SK-N-SH (cell line): ENCODE data around the gene TMEM144. TPM values are rescaled to one million over a fixed set of nuclear protein-coding genes. Genes with fewer than 3 reads are reported as not detected.

ENCODE experiments used
- CTCF ChIA-PET: fragments of 300-600, 350-600 bp; formaldehyde crosslinking; extraction: SDS; loops from one replicate; lab custom pipeline; 2021; lab: Yijun Ruan, JAX
- POLR2A ChIA-PET: fragments of 350-600 bp; sonication (Branson Sonifier 250); formaldehyde crosslinking; extraction: SDS; loops from one replicate; lab custom pipeline; 2020; ENCODE audit warnings: antibody characterized with exemption, inconsistent platforms; lab: Yijun Ruan, JAX
- DNase-seq: peaks from one replicate; pipeline ENCODE4 v3.0.0; 2012
- H2AFZ ChIP-seq: fragments of 200-600 bp; sonication (generic); 2 replicates; pipeline ENCODE4 v1.8.1; 2016; ENCODE audit warnings: antibody characterized with exemption, mild to moderate bottlenecking, low read depth
- H3F3A ChIP-seq: fragments of 200-600 bp; sonication (generic); replicated peaks from 2 replicates; pipeline ENCODE3; 2016; ENCODE audit warnings: antibody characterized with exemption, mild to moderate bottlenecking; ENCODE audit not compliant: insufficient read depth
- H3K27ac ChIP-seq, 2 experiments: fragments of 200-500 bp in 1 of 2; fragments of 200-600 bp in 1 of 2; sonication (Bioruptor generic) in 1 of 2; sonication (generic), shearing (Covaris generic) in 1 of 2; 2 replicates each; pipeline versions ENCODE4 v1.5.1 to v1.6.1; 2014 to 2016; ENCODE audit warnings: low read depth in 2 of 2, inconsistent platforms in 1 of 2, low read length in 1 of 2, mild to moderate bottlenecking in 1 of 2, mixed read lengths in 1 of 2
- H3K27me3 ChIP-seq: fragments of 200-600 bp; sonication (generic), shearing (Covaris generic); 2 replicates; pipeline ENCODE4 v1.6.1; 2016; ENCODE audit warnings: mixed run types; ENCODE audit not compliant: insufficient read depth
- H3K36me3 ChIP-seq, 2 experiments: fragments of 200-500 bp in 1 of 2; fragments of 200-600 bp in 1 of 2; sonication (Bioruptor generic) in 1 of 2; sonication (generic) in 1 of 2; replicated peaks in 1 of 2; 2 replicates each; pipeline versions ENCODE3 to v1.5.1; 2014 to 2016; ENCODE audit warnings: low read length in 1 of 2, mild to moderate bottlenecking in 1 of 2; ENCODE audit not compliant: insufficient read depth in 2 of 2, control insufficient read depth in 1 of 2
- H3K4me1 ChIP-seq, 2 experiments: fragments of 200-500 bp in 1 of 2; fragments of 200-600 bp in 1 of 2; sonication (Bioruptor generic) in 1 of 2; sonication (generic), shearing (Covaris generic) in 1 of 2; 2 replicates each; pipeline versions ENCODE4 v1.5.1 to v1.6.1; 2014 to 2016; ENCODE audit warnings: low read depth in 1 of 2, low read length in 1 of 2, mixed run types in 1 of 2; ENCODE audit not compliant: insufficient read depth in 2 of 2, control insufficient read depth in 1 of 2
- H3K4me2 ChIP-seq: fragments of 200-600 bp; sonication (generic), shearing (Covaris generic); 2 replicates; pipeline ENCODE4 v1.6.1; 2017; ENCODE audit warnings: mixed run types
- H3K4me3 ChIP-seq, 2 experiments: fragments of 200-500 bp in 1 of 2; fragments of 200-600 bp in 1 of 2; sonication (Bioruptor generic) in 1 of 2; sonication (generic), shearing (Covaris generic) in 1 of 2; 2 replicates each; pipeline versions ENCODE4 v1.5.1 to v1.8.1; 2014 to 2016; ENCODE audit warnings: low read depth in 2 of 2, inconsistent platforms in 1 of 2, low read length in 1 of 2, mild to moderate bottlenecking in 1 of 2, mixed read lengths in 1 of 2, moderate library complexity in 1 of 2
- H3K79me2 ChIP-seq: fragments of 200-600 bp; sonication (generic); 2 replicates; pipeline ENCODE4 v1.8.1; 2017; ENCODE audit warnings: mild to moderate bottlenecking; ENCODE audit not compliant: insufficient read depth
- H3K9ac ChIP-seq: fragments of 200-600 bp; sonication (generic); 2 replicates; pipeline ENCODE4 v1.6.1; 2017; ENCODE audit warnings: mixed run types
- H3K9me2 ChIP-seq: fragments of 200-600 bp; sonication (generic); 2 replicates; pipeline ENCODE4 v1.6.1; 2017; ENCODE audit warnings: mixed run types
- H3K9me3 ChIP-seq: fragments of 200-600 bp; sonication (generic); 2 replicates; pipeline ENCODE4 v1.6.1; 2017; ENCODE audit warnings: mixed run types, mild to moderate bottlenecking, moderate library complexity
- H4K20me1 ChIP-seq: fragments of 200-600 bp; sonication (generic); 2 replicates; pipeline ENCODE4 v1.6.1; 2017; ENCODE audit warnings: mild to moderate bottlenecking, mixed run types; ENCODE audit not compliant: insufficient read depth
- EP300 ChIP-seq, 2 experiments: IDR thresholded peaks; 2 replicates each; pipeline versions ENCODE4 v1.4.0 to v1.6.1; 2012; ENCODE audit warnings: borderline replicate concordance in 1 of 2, low read depth in 1 of 2, low read length in 1 of 2
- EZH2phosphoT487 ChIP-seq: fragments of 200-600 bp; sonication (generic); IDR thresholded peaks from 2 replicates; pipeline ENCODE4 v1.6.1; 2017; ENCODE audit warnings: low read depth, mixed run types, mild to moderate bottlenecking, antibody characterized with exemption, moderate library complexity, borderline replicate concordance
- FOXJ3 ChIP-seq: sonication (generic); formaldehyde crosslinking; IDR thresholded peaks from 2 replicates; pipeline ENCODE4 v1.5.1; 2020; ENCODE audit warnings: mild to moderate bottlenecking, missing genetic modification reagents
- GATA2 ChIP-seq: sonication (generic); formaldehyde crosslinking; IDR thresholded peaks from 2 replicates; pipeline ENCODE4 v1.5.0; 2020; ENCODE audit warnings: mild to moderate bottlenecking, missing genetic modification reagents
- JUND ChIP-seq: IDR thresholded peaks from 2 replicates; pipeline ENCODE4 v1.4.0; 2012
- MAX ChIP-seq: IDR thresholded peaks from 2 replicates; pipeline ENCODE4 v1.4.0; 2012; ENCODE audit warnings: low read depth
- MEF2A ChIP-seq: IDR thresholded peaks from 2 replicates; pipeline ENCODE4 v1.4.0; 2012; ENCODE audit warnings: low read depth, borderline replicate concordance
- MXI1 ChIP-seq: IDR thresholded peaks from 2 replicates; pipeline ENCODE4 v1.6.1; 2012; ENCODE audit warnings: mild to moderate bottlenecking, low read depth, low read length, improper control_type of control experiment
- NFIC ChIP-seq: IDR thresholded peaks from 2 replicates; pipeline ENCODE4 v1.4.0; 2012; ENCODE audit warnings: borderline replicate concordance
- NRF1 ChIP-seq: IDR thresholded peaks from 2 replicates; pipeline ENCODE4 v1.6.1; 2012; ENCODE audit warnings: low read depth, mild to moderate bottlenecking, low read length
- PBX3 ChIP-seq: IDR thresholded peaks from 2 replicates; pipeline ENCODE4; 2012
- POLR2AphosphoS5 ChIP-seq: IDR thresholded peaks from 2 replicates; pipeline ENCODE4 v1.6.1; 2012; ENCODE audit warnings: low read depth, low read length
- RAD21 ChIP-seq: IDR thresholded peaks from 2 replicates; pipeline ENCODE4 v1.6.1; 2012; ENCODE audit warnings: mild to moderate bottlenecking, low read length
- RCOR1 ChIP-seq: fragments of 150-350 bp; IDR thresholded peaks from 2 replicates; pipeline ENCODE4 v1.6.1; 2017; ENCODE audit warnings: antibody characterized with exemption, low read length
- RFX5 ChIP-seq: IDR thresholded peaks from 2 replicates; pipeline ENCODE4 v1.6.1; 2012; ENCODE audit warnings: mild to moderate bottlenecking, improper control_type of control experiment, low read length
- SIN3A ChIP-seq: IDR thresholded peaks from 2 replicates; pipeline ENCODE4 v1.6.1; 2012; ENCODE audit warnings: low read depth, mild to moderate bottlenecking, low read length, moderate library complexity, borderline replicate concordance
- SMC3 ChIP-seq: IDR thresholded peaks from 2 replicates; pipeline ENCODE4 v1.6.1; 2012; ENCODE audit warnings: low read depth, low read length, improper control_type of control experiment
- TAF1 ChIP-seq: IDR thresholded peaks from 2 replicates; pipeline ENCODE4 v1.6.1; 2012; ENCODE audit warnings: low read depth, mild to moderate bottlenecking, low read length, moderate library complexity, borderline replicate concordance
- USF2 ChIP-seq: fragments of 150-350 bp; IDR thresholded peaks from 2 replicates; pipeline ENCODE4 v1.6.1; 2017; ENCODE audit warnings: antibody characterized with exemption, low read length, low read depth, borderline replicate concordance
- WGBS: methylation state at CpG from one replicate; pipeline ENCODE4 v1.1.6; 2017; ENCODE audit warnings: low lambda C conversion rate; 5-methylcytosine and 5-hydroxymethylcytosine counted together
- polyA plus RNA-seq, 3 experiments: library from polyadenylated mRNA; depleted of rRNA; stranded (reverse); fragments of >200 nt; gene quantifications; 2 replicates each; pipeline ENCODE4 v1.2.3, GENCODE V29; 2012

The TMEM144 gene
- polyA plus RNA-seq, 1 of the 3 experiments (the other 2 are of a cell fraction): not detected

GRCh38 chr4:158169931-158170690, 40.2 kb upstream of the TMEM144 start:
- CTCF ChIA-PET: interaction anchor here (0.8 to 2.7 kb wide), 3 partner anchors 13 to 154 kb away, joined by 4 to 19 read pairs (median 4); no protein-coding TSS in a partner anchor

More at GRCh38 chr4:158169931-158170690, 40.2 kb upstream of the TMEM144 start:
- Histone ChIP-seq H3K4me1 (peaks cover 0 to 5% of the 10 kb centered on the region in 2 experiments; a peak in 3 of 4 replicates), H3K79me2 (no peaks in the 10 kb centered on the region), H3K36me3 (no peaks in the 10 kb centered on the region), H3K9me3 (no peaks in the 10 kb centered on the region), H3K27me3 (no peaks in the 10 kb centered on the region), H3F3A (no peaks in the 10 kb centered on the region), H3K27ac (no peak overlapping the region), H3K9me2 (no peaks in the 10 kb centered on the region), H2AFZ (no peak overlapping the region), H3K4me3 (no peak overlapping the region; a peak in 1 of 4 replicates), H3K4me2 (no peak overlapping the region), H3K9ac (no peak overlapping the region), H4K20me1 (no peaks in the 10 kb centered on the region)
- 85% methylated on average over 11 of the region's 18 CpGs for WGBS
- DNase-seq: no peak
- POLR2A ChIA-PET: no interaction called here
- TF ChIP-seq EZH2phosphoT487: no peak
- TF ChIP-seq FOXJ3 (CRISPR knock-in tag): no peak
- no peak for TF ChIP-seq SIN3A
- TF ChIP-seq TAF1: no peak
- no peak for TF ChIP-seq PBX3
- no peak for TF ChIP-seq USF2
- no peak for TF ChIP-seq MXI1
- no peak for TF ChIP-seq MAX
- no peak for TF ChIP-seq NRF1
- no peak for TF ChIP-seq JUND
- no peak for TF ChIP-seq NFIC
- TF ChIP-seq EP300 (IDR thresholded peaks at IDR 0.05; ENCODE audit: borderline replicate concordance in 1 of 2, low read depth in 1 of 2, low read length in 1 of 2): no peak
- no peak for TF ChIP-seq RCOR1
- no peak for TF ChIP-seq GATA2 (CRISPR knock-in tag)
- TF ChIP-seq MEF2A: no peak
- no peak for TF ChIP-seq RFX5
- TF ChIP-seq POLR2AphosphoS5: no peak
- TF ChIP-seq RAD21: no peak
- TF ChIP-seq SMC3: no peak
